ENCODE data around the gene MAP4K1.

The MAP4K1 gene

DNA sequence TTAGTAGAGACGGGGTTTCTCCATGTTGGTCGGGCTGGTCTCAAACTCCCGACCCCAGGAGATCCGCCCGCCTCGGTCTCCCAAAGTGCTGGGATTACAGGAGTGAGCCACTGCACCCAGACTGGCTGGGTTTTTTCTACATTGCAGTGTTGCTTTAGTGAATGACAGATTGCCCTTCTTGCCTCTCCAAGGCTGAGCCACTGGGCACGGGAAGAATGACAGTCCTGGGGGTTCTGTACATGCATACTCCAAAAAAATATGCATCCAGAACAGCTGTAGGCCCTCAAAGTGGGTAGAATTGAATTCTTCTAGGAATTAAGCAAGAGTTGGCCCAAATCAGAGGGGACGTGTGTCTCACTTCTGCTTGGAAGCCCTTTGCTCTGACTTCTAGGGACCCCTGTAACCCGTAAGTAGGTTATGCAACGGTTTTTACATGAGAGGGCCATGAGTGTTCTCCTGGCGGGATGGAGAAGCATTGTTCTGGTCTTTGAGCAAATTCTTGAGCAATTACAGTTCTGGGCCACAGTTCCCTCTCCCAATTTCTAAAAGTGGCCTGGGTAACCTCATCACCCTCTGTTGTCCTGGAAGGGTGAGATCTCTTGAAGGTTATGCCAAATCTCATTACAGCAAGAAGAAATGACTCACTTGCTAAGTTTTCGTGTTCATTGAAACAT is 33.3 kb upstream of the MAP4K1 start:
- TF ChIP-seq, protein P1, sequence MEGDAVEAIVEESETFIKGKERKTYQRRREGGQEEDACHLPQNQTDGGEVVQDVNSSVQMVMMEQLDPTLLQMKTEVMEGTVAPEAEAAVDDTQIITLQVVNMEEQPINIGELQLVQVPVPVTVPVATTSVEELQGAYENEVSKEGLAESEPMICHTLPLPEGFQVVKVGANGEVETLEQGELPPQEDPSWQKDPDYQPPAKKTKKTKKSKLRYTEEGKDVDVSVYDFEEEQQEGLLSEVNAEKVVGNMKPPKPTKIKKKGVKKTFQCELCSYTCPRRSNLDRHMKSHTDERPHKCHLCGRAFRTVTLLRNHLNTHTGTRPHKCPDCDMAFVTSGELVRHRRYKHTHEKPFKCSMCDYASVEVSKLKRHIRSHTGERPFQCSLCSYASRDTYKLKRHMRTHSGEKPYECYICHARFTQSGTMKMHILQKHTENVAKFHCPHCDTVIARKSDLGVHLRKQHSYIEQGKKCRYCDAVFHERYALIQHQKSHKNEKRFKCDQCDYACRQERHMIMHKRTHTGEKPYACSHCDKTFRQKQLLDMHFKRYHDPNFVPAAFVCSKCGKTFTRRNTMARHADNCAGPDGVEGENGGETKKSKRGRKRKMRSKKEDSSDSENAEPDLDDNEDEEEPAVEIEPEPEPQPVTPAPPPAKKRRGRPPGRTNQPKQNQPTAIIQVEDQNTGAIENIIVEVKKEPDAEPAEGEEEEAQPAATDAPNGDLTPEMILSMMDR (conservative IDR thresholded peaks at IDR 0.05; ENCODE audit: low read depth, low read length), result no peak
- peak; percentile 48 for DNase-seq (ENCODE audit: low read depth)
- no peak overlapping the region for H3K4me3 ChIP-seq (ENCODE audit: low read depth, low read length)

DNA sequence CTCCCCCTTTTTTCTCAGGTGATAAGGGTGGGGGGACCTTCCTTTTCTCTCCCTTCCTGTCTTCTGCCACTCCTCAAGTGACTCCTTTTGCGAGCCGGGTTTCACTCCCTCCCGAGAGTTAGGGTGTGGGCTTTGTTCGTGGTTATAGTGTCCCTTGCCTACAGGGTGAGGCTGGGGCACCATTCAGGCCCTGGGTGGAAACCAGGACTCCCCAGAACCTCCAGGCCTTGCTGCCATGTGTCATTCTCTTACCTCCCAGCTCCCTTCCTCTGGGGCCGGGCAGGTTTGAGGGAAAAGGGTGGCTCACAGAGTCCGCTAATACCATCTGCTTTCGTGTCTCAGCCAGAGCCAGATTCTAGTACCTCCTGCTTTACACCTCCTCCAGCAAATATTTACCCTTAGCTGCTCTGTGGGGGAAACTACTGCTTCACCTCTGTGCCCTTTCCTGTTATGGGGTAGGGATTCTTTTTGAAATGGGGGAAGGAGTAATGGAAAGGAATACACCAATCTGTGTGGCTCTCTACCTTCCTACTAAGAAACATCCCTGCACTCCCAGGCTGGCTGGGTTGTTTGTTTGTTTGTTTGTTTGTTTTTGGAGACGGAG is 32.5 kb upstream of the MAP4K1 start:
- DNase-seq (ENCODE audit: low read depth), result no peak
- peak overlapping the region; percentile 98 for H3K4me3 ChIP-seq (ENCODE audit: low read depth, low read length)
- TF ChIP-seq, protein P1 (conservative IDR thresholded peaks at IDR 0.05; ENCODE audit: low read depth, low read length), result no peak

DNA sequence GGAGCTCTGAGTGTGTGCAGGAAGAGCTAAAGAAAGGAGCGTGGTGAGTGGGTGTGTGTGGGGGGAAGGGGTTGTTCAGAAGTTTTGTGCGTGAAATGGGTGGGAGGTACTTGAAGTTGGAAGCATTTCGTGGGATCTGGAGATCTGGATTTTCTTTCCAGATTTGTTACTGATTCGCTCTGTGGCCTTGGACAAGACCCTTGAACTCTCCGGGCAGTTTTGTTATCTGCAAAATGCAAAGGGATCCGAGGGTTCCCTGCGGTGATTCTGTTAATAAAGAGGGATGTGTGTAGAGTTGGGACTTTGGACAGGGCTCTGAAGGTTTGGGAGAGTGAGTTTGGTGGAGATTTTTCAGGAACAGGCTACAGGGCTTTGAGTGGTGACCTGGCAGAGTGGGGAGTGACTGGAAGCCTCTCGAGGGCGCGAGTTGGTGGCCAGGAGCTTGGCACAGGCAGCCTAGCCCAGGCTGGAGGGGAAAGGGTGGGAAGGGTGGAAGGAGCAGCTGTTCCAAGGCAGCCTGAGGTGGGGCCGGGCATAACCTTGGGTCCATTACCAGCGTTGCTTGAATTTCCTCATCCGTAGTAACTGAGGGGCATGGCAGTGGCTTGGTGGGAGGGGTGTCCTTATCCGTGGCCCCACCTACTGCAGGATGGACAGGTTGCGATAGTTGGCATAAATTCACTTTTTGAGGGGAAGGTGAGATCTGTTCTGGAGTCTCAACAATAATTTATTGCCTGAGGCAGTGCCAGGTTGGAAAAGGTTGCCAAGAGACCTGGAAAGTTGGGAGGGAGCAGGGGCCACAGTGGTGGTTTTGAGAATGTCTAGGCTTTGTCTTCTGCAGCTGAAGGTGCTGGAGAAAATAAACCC is 31.8 kb upstream of the MAP4K1 start:
- peak overlapping the region; percentile 98 for H3K4me3 ChIP-seq (ENCODE audit: low read depth, low read length)
- TF ChIP-seq, protein P1 (conservative IDR thresholded peaks at IDR 0.05; ENCODE audit: low read depth, low read length), result no peak
- DNase-seq (ENCODE audit: low read depth), result no peak

DNA sequence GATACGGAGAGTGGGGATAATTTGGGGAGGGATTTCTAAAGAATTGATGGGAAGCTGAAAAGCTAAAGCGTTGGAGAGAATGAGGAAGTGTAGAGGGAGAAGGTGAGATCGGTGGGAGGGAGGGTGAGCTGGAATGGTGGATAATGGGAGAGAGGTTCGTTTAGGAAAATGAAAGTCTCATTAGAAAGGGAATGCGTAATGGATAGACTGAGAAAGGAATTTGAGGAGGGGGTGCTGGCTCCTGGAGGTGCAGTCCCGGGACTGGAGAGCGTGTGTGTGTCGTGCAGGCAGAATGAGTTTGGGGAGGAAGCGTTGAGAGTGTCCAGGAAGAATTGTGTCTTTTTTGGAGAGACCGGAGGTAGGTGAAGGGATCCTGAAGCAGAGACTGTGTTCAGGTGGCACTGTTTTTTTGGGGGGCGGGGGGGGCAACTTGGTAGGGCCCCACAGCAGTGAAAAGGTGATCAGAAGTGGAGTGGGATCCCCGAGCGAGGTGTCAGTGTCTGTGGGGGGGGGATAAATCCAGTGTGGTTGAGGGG is 31.1 kb upstream of the MAP4K1 start:
- H3K4me3 ChIP-seq (ENCODE audit: low read depth, low read length), result peak overlapping the region; percentile 98
- no peak for DNase-seq (ENCODE audit: low read depth)
- TF ChIP-seq, protein P1 (conservative IDR thresholded peaks at IDR 0.05; ENCODE audit: low read depth, low read length), result no peak

DNA sequence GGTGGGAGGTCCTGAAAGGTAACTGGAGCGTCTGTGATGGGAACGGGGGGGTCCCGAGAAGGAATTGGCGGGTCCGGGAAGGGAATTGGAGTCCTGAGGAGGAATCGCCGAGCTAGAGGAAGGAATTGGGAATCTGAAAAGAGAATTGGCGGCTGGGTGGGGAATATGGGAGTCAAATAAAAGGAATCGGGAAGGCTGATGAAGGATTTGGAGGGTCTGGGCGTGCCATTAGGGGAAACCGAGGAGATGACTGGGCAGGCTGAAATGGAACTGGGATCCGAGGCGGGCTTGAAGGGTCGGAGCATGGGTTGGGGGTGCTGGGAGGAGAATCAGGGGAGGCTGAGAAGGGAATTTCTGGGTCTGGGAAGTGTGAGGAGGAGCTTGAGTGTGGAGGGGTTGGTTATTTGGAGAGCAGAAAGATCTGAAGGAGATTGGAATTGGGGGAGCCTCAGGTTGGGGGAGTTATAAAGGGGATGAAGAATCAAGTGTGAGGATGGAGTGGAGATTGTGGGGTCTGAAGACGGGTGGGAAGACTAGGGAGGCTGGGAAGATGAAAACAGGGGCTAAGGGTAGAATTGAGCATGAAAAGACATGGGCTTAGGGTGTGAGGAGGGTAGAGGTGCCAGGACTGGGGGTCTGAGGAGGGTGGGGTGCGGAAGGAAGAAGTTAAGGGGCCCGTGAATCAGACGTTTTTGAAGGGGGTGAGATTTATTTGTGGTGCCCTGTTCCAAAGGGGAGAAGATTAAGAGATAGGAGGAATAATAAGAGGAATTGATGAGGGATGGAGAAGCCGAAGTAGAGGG is 30.4 kb upstream of the MAP4K1 start:
- DNase-seq (ENCODE audit: low read depth), result no peak
- H3K4me3 ChIP-seq (ENCODE audit: low read depth, low read length), result peak overlapping the region; percentile 98
- TF ChIP-seq, protein P1 (conservative IDR thresholded peaks at IDR 0.05; ENCODE audit: low read depth, low read length), result no peak

DNA sequence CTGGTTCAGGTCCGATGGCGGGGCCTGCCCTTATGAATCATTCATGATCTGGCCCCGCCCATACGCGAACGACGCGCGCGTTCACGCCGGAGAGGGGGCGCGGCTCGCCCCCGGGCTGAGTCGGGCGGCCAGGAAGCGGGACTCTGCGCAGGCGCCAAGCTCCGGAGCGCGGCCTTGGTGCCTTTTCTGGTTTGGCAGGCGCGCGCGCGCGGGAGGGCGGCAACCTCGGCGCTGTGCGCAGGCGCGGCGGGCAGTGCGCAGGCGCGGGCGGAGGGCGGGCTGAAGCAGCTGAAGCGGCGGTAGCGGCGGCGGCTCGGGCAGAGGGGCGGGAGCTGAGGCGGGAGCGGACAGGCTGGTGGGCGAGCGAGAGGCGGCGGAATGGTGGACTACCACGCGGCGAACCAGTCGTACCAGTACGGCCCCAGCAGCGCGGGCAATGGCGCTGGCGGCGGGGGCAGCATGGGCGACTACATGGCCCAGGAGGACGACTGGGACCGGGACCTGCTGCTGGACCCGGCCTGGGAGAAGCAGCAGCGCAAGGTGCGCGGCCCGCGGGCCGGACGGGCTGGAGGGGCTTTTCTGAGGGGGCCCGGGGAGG is 29.7 kb upstream of the MAP4K1 start, which contains the start of gene ACTN4:
ACTN4 (plus strand) TSS at position 282 of the 598 bp plus-strand sequence; CDS start at position 379, 97 bp downstream.
- H3K4me3 ChIP-seq (ENCODE audit: low read depth, low read length), result peak within 1 kb of the TSS; percentile 98
- peak; percentile 97 for DNase-seq (ENCODE audit: low read depth)
- TF ChIP-seq, protein P1 (conservative IDR thresholded peaks at IDR 0.05; ENCODE audit: low read depth, low read length), result no peak

Measured in choroid plexus epithelial cell (primary cell).